ENCODE measurements around the gene GPR157.

GPR157 gene

DNA sequence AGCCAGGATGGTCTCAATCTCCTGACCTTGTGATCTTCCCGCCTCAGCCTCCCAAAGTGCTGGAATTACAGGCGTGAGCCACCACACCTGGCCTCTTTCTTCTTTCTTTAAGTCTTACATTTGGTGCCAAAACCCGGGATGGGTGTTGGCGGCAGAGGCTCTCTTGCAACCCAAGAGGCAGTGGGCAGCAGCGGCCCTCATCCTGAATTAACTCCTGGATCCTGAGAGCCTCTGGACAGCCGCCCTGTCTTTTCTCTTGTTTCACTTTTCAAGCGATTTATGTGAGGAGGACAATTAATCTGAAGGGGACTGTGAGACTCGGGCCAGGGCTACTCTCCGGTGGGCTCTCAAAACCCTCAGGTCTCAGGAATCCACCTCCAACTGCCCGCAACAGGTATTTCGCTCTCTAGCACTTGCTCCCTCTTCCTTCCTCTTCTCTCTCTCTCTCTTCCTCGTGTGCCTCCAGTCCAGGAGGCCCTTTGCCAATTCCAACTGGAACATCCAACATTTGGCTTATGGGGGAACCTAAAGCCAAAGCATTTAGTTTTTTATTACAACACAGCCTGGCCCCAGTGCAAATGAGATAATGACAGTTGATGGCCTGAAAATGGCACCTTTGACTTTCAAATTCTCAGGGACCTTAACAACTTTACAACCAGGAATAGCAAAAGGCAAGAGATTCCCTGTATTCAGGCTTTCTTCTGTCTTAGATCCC is 41.3 kb downstream of the GPR157 start:
- no peak for DNase-seq (ENCODE audit: low read depth, low spot score)

DNA sequence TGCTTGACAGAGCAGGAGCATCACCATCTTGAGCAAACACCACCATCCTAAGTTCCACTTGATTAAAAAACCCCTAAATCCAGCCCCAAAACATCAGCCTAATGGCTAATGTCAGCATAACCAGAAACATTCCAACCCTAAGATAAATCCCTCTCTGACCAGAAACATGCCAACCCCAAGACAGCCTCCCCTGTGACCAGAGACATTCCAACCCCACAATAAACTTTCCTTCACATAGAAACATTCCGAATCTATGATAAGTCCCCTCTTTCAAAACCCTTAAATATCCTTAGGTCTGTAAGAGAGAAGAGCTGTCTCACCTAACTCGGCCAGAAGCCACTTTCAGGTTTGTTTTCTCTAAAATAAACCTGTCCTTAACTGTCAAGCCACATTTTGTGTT is 42.1 kb downstream of the GPR157 start:
- no peak for DNase-seq (ENCODE audit: low read depth, low spot score)

DNA sequence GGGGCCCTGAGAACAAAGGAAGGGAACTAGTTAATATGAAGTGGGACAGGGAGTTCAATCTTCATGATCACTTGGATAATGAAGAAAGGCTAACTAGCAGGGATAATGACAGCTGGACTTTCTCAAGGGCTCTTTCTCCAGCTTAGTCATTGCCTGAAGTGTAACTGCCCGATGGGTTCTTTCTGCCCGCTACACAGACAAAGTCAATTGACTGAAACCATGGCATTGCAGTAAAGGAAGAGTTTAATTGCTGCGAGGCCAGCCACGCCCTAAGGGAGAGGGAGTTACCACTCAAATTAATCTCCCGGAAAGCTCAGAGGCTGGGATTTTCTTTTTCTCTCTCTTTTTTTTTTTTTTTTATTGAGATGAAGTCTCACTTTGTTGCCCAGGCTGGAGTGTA is 42.9 kb downstream of the GPR157 start:
- no peak for DNase-seq (ENCODE audit: low read depth, low spot score)

DNA sequence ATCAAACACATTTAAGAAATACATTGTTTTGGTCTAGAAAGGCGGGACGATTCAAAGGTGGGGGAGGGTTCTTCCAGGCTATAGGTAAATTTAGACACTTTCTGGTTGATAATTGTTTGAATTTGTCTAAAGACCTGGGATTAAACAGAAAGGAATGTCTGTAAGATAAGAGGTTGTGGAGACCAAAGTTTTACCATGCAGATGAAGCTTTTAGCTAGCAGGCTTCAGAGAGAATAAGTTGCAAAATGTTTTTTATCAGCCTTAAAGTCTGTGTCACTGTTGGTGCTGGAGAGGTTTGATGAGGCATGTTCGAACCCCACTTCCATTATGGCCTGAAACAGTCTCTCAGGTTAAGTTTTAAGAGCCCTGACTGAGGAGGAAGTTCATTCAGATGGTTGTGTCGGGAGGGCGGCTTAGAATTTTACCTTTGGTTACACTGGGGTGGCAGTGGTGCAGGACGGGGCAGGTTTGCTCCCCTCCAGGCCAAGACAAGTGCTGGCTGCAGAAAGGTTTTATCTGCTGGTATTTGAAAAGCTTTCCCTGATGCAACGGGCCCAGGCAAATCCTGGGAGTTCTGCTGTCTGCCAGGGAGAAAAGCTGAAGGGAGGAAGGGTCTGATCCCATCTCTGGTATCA is 43.5 kb downstream of the GPR157 start:
- DNase-seq (ENCODE audit: low read depth, low spot score) = no peak

DNA sequence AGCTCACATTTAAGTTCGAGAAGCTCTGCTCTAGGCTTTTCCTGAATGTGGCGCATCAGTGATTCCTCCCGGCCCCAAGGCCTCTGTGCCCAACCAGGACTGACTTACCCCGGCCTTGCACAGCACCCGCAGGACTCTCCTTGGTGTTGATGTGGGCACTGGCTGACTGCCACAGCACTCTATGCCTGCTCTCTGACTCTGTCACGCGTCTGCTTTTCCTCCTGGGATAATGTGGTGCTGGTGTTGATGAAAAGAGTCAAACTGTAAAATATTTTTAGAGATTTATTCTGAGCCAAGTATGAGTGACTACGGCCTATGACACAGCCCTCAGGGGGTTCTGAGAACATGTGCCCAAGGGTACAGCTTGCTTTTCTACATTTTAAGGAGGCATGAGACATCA is 44.0 kb downstream of the GPR157 start:
- no peak for DNase-seq (ENCODE audit: low read depth, low spot score)

DNA sequence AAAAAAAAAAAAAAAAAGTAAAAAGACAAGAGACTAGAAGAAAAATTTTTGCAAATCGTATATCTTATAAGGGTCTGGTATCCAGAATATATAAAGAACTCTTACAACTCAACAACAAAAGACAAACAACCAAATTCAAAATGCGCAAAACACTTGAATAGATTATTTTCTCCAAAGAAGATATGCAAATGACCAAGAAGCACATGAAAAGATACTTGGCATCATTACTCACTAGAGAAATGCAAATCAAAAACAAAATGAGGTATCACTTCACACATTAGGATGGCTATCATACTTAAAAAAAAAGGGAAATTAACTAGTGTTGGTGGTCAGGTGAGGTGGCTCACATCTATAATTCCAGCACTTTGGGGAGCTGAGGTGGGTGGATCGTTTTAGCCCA is 47.4 kb downstream of the GPR157 start:
- no peak for DNase-seq (ENCODE audit: low read depth, low spot score)

DNA sequence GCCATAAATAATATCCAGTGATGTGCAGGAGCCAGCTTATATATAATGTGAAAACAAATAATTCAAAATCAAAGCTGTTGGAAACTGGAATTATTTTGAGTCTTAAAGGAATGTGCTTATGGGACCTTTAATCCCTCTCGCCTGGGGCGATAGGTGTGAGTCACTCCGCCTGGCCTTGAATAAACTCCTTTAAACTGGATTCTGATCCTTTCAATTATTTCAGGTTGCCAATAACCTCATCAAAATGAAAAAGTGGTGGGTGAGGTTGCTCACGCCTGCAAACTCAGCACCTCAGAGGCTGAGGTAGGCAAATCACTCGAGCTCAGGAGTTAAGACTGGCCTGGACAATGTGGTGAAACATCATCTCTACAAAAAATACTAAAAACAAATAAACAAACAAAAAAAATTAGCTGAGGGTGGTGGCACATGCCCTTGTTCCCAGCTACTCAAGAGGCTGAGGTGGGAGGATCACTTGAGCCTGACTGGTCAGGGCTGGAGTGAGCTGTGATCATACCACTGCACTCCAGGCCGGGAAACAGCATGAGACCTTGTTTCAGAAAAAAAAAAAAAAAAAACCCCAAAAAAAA is 48.1 kb downstream of the GPR157 start:
- DNase-seq (ENCODE audit: low read depth, low spot score) = no peak

DNA sequence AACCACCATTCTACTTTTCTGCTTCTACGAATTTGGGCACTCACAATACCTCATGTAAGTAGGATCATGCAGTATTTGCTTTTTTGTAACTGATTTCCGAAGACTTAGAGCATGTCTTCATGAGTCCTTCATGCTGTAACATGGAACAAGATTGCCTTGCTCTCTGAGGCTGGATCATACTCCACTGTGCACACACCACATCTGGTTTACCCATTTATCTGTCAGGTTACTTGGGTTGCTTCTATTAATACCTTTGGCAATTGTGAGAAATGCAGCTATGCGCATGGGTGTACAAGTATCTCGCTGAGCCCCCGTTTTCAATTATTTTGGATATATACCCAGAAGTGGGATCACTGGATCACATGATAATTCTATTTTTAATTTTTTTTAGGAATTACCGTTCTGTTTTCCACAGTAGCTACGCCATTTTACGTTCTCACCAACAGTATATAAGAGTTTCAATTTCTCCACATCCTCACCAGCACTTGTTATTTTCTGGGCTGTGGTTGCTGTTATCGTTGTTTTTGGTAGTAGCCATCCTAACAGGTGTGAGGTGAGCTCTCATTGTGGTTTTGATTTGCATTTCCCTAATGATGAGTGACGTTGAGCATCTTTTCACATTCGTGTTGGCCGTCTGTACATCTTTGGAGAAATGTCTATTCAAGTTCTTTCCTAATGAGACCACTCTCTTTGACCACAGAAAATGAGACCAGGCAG is 48.8 kb downstream of the GPR157 start:
- DNase-seq (ENCODE audit: low read depth, low spot score) = no peak

DNA sequence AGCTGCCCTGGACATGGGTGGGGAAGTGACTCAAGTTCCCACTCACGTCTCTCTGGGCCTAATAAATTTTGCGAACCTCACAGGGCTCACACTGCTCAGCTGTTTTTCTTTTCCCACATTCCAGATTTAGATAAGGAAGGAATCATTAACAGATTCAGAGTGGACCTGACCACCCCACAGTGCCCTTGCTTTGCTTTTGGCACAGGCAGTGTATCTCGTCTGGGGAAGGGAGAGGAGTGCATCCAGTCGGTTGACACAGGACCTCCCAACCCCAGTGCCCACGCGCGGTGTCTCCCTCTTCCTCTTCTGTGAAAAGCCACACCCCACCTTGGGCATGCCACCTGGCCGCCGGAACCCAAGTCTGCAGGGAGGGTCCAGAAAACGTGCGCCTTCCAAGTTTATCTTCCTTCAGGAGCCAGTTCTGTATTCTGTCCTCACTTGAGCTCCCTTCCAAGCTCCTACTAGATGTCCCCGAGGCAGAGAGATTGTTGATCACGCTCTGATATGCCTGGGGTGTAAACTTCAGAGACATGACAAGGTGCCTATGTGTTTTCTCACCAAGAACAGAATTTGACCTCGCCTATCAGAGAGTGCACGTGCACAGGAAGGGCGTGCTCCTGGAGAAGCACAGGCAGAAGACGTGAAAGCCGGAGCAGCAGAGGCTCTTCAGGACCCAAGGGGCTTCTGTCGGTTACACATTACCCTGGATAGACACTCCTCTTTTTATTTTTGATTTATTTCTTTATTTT is 50.0 kb downstream of the GPR157 start:
- no peak for DNase-seq (ENCODE audit: low read depth, low spot score)

DNA sequence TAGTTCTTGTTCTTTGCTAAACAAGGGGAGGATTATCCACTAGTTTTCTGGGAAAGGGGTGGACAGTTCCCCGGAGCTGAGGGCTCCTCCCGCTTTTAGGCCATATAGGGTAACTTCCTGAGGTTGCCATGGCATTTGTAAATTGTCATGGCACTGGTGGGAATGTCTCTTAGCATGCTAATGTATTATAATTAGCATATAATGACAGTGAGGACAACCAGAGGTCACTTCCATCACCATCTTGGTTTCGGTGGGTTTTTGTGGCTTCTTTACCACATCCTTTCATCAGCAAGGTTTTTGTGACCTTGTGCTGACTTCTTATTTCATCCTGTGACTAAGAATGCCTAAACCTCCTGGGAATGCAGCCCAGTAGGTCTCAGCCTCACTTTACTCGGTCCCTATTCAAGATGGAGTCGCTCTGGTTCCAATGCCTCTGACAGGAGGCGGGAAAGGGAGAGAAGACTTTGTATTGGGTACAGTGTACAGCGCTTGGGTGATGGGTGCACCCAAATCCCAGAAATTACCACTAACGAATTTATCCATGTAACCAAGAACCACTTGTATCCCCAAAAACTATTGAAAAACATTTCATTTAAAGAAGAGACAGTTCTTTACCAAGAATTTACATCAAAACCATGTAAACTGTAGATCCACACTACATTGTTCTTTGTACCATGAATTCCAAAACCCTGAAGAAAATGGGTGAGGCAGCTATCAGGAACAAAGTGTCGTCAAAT is 50.7 kb downstream of the GPR157 start:
- no peak for DNase-seq (ENCODE audit: low read depth, low spot score)

DNA sequence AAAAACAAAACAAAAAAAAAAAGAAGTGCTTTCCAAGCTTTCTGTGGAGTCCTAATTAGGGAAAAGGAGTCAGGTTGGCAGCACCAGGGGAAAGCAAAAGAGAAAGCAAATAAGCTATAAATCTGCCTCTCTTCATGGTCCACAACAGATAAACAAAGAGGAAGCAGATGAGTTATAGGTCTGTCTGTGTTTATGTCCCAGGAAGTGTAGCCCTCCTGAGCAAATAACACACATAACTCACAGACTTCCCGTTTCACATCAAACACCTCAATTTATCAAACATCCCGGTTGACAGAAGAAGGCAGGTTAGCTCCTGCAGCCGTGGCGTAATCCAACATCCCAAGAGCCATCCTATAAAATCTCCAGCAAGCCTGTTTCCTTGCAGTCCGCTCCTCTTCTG is 53.9 kb downstream of the GPR157 start:
- no peak for DNase-seq (ENCODE audit: low read depth, low spot score)

DNA sequence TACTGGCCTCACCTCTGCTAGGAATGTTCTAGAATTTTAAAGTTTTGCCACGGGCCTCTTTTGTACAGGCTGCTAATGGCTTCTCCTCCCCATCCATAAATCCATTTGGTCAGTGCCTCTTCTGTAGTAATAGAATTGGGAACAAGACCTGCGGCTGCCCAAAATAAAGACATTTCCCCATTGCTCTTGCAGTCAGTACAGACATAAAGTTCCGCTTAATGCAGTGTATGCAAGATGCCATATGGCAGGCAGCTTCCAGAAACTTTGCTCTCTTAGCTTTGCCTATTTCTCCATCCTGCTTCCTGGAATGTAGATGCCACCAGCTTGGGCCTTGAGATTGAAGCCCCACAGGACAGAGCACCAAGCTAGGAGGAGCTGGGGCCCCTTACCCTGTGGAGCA is 55.8 kb downstream of the GPR157 start:
- no peak for DNase-seq (ENCODE audit: low read depth, low spot score)

DNA sequence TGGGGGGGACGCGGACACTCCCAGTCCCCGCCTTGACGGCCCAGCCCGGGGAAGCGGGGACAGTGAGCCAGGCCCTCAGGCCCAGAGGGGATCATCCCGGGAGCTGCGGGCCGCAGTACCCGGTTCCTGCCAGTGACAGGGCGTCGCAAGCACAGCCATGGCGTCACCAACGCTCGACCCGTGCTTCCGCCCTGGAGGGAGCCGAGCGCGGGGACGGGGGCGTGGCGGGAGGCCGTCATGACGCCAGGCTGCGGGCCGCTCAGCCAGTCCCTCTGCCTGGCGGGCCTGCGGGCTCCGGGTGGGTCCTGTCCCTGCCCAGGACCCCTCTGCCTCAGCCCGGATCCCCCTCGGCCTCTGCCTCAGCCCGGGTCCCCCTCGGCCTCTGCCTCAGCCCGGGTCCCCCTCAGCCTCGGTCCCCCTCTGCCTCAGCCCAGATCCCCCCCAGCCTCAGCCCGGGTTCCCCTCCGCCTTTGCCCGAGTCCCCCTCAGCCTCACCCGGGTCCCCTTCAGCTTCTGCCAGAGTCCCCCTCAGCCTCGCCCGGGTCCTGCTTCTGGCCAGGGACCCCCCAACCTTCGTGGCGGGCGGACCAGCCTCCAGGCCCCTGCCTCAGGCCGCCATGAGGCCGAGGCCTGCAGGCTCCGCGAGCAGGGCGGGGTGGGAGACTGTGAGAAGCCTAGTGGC is 57.2 kb downstream of the GPR157 start:
- no peak for DNase-seq (ENCODE audit: low read depth, low spot score)

DNA sequence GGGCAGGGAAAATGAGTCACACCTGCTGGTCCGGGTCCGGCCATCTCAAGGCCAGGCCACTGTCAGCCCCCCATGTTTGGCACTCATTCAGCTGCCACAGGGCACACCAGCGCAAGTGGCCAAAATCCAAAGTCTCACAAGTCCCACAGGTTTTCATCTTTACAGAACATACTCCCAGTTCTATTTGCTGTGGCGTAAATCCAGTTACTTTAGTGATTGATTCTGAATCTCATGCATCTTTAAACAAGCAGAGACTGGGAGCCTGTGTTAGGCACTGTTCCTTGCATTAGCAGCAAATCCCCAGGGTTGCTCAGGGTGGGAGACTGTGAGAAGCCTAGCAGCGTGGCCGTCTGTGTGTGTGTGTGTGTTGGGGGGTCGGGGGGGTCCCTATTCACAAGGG is 58.4 kb downstream of the GPR157 start:
- DNase-seq (ENCODE audit: low read depth, low spot score) = no peak

DNA sequence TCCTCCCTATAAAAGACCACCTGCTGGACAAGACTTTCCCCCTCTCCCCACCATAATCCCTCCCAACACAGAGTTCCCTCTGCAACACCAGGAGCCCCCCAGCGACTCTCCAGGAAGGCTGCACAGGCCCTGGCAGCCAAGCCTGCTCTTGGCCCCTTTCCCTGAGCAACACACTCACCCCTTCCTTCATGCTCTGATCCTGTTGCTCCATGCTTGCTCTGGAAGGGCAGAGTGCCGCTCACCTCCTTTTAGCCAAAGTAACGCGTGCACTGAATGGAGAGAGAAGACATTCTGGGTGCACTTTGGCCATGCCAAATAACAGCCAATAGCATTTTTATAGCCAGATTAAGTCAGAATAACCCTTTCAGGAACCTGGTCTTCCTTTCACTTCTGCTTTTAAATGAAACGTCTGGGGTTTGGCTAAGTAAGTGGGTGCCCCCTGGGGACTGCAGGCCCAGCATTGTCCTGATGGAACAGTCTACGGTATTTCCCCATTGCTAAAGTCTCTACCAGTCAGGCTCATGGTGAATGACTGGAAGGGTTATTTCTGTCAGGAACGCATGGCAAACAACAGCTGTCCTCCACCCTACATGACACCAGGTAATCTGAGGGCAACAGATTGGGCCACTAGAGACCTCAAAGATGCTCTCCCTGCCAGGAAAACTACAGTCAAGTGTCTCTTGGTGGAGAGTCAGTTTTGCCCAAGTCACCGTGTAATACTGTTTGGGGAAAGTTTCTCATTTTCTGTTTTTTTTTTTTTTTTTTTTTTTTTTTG is 59.4 kb downstream of the GPR157 start, which contains the start of gene SLC2A5:
Gene SLC2A5, minus strand, starts transcription at position 310 of the 775 bp plus-strand sequence. Its CDS starts 99 bp downstream, at position 211.
- no peak for DNase-seq (ENCODE audit: low read depth, low spot score)

DNA sequence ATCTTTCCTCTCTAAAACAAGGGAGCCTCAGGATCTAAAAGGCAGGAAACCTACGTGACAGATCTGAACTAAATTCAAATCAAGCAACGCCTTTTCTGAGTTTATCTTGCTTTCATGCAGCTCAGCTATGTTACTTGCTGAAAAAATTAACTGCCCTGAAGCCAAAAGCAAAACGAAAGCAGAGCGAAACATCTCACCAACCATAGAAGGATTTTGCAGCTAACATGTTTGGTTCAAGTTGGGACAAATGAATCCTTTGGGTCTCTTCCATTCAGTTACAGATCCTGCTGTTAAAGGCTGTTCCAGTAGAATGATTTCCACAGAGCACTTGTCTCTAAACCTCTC is 59.9 kb downstream of the GPR157 start:
- no peak for DNase-seq (ENCODE audit: low read depth, low spot score)

DNA sequence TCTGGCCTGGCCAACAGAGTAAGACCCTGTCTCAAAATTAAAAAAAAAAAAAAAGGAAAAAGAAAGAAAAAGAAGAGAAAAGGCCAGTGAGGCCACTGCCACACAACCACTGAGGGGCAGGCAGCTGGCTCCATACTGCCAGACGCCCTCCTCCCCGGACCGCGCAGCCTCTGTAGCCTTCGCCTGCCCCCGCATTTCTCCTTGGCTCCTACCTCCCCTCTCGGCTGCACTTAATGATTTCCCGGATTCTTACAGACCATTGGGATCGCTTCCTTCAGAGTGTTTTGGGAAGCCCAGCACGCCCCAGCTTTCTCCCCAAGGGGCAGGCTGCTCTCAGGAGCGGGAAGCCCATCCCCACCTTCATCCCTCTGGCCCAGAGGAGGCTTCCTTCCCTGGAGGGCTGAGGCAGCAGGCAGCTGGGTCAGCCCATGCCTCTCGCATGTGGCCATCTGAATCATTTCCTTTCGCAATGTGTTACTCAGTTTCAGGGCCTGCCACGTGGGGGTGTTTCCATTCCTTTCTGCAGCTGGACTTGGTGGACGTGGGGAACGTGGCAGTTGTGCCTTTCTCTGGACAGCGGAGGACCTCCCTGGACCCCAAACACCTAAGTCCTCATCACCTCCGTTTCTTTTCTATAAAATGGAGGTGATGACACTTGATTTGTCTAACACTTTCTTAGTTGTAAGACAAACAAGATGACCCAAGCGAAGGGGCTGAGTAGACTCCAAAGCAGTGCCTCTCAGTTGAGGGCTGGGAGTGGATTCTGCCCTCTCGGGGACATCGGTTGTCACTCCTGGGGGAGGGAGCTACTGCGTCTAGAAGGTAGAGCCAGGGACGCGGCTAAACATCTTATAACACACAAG is 61.7 kb downstream of the GPR157 start:
- no peak for DNase-seq (ENCODE audit: low read depth, low spot score)

DNA sequence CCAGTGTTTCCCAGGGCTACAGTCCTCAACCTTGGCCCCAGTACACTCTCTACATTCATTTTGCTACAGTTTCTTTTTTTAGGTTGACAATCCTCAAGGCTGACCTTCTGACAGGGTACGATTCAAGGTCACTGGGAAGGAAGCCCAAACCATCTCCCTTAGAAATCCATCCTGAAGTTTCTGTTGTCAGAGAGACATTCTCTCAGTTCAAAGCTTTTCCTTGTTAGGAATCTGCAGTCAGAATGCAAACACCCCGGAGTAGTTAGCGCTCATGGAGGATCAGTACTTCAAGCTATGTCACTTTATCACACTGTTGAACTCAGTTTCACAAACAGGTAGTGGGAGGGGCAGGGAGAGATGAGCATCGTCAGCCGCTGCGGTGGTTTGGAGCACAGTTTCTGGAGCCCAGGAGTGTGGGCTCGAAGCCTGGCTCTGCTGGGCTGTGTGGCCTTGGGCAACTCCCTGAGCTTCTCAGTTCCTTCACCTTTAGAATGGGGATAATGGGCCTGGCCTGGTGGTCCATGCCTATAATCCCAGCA is 63.6 kb downstream of the GPR157 start:
- no peak for DNase-seq (ENCODE audit: low read depth, low spot score)

DNA sequence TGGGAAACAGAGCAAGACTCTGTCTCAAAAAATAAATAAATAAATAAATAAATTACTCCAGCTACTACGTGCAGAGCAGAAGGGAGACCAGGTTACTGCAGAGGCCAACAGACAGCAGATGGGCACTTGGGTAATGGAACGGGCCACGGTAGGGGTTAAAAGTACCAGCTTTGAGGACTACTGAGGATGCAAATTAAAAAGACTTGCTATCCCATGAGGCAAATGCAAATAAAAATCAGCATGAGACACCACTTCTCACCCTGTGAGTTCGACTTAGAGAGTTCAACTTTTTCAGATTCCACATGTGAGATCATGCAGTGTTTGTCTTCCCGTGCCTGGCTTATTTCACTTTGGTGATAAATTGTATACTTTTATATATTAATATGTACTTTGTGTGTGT is 66.1 kb downstream of the GPR157 start:
- no peak for DNase-seq (ENCODE audit: low read depth, low spot score)
